ENCODE results near the gene DENND5A. TPM values are rescaled to one million over a fixed set of nuclear protein-coding genes. Genes with fewer than 3 reads are reported as not detected.

The DENND5A gene
- total RNA-seq, 1 experiment from 2014 or later: 136 TPM

DNA sequence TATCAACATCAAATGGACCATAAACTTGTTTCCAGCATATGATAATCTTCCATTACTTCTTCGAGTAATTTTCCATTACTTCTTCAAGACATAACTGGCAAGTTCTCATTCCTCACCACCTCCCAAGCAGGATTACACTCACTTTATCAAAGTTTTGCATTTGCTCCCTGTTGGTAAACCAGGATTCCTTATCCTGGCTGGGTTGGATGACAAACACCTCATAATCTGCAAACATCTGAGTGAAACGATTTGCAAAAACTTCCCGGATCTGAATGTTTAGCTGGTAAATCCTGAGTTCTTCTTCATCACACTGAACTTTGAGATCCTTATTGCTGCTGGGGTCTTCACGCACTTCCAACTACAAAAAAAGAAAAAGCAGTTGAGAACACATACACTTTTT, 86.4 kb downstream of the DENND5A start:
- Histone ChIP-seq H3K36me3 (ENCODE audit: control insufficient read depth, insufficient read depth, low read length) (peaks cover 28% of the 10 kb centered on the region), H3K27ac (ENCODE audit: low read length) (no peak overlapping the region), H3K4me3 (ENCODE audit: low read depth in 2 of 2, low read length in 2 of 2) (no peak overlapping the region), H3K4me1 (ENCODE audit: control insufficient read depth, insufficient read depth, low read length) (no peaks in the 10 kb centered on the region), H3K27me3 (ENCODE audit: control insufficient read depth, insufficient read depth, low read length) (no peaks in the 10 kb centered on the region), H3K9me3 (ENCODE audit: control insufficient read depth, insufficient read depth, low read depth, low read length) (no peaks in the 10 kb centered on the region)
- intact Hi-C loops (cut with micrococcal nuclease; ENCODE audit: unreplicated experiment): loop anchor here (10.0 kb wide), 1 partner anchor 206 kb away; the partner anchor contains the start of gene IPO7
- no TSS peak for BruUV-seq (replicated peaks)
- ChIA-PET POLR2A (no interaction called here), CTCF (no interaction called here)
- no peak for ATAC-seq
- DNase-seq (ENCODE audit: low read depth, low spot score): no peak
- in situ Hi-C loops (cut with HindIII; ENCODE audit: low pct_unique_long_range_greater_than_20kb, low sequenced_read_pairs): no loop called here
- TF ChIP-seq TCF7L2 (IDR thresholded peaks at IDR 0.05; ENCODE audit: low read depth, low read length) (no peak), REST (IDR thresholded peaks at IDR 0.05; ENCODE audit: insufficient read depth in 1 of 2, low read depth in 2 of 2, low read length in 1 of 2) (no peak), POLR2AphosphoS5 (IDR thresholded peaks at IDR 0.05; ENCODE audit: low read depth, low read length) (no peak), SIN3A (IDR thresholded peaks at IDR 0.05; ENCODE audit: borderline replicate concordance, insufficient read depth, low read depth, low read length) (no peak)
- TF ChIP-seq, protein P1, sequence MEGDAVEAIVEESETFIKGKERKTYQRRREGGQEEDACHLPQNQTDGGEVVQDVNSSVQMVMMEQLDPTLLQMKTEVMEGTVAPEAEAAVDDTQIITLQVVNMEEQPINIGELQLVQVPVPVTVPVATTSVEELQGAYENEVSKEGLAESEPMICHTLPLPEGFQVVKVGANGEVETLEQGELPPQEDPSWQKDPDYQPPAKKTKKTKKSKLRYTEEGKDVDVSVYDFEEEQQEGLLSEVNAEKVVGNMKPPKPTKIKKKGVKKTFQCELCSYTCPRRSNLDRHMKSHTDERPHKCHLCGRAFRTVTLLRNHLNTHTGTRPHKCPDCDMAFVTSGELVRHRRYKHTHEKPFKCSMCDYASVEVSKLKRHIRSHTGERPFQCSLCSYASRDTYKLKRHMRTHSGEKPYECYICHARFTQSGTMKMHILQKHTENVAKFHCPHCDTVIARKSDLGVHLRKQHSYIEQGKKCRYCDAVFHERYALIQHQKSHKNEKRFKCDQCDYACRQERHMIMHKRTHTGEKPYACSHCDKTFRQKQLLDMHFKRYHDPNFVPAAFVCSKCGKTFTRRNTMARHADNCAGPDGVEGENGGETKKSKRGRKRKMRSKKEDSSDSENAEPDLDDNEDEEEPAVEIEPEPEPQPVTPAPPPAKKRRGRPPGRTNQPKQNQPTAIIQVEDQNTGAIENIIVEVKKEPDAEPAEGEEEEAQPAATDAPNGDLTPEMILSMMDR (IDR thresholded peaks at IDR 0.05): no peak

DNA sequence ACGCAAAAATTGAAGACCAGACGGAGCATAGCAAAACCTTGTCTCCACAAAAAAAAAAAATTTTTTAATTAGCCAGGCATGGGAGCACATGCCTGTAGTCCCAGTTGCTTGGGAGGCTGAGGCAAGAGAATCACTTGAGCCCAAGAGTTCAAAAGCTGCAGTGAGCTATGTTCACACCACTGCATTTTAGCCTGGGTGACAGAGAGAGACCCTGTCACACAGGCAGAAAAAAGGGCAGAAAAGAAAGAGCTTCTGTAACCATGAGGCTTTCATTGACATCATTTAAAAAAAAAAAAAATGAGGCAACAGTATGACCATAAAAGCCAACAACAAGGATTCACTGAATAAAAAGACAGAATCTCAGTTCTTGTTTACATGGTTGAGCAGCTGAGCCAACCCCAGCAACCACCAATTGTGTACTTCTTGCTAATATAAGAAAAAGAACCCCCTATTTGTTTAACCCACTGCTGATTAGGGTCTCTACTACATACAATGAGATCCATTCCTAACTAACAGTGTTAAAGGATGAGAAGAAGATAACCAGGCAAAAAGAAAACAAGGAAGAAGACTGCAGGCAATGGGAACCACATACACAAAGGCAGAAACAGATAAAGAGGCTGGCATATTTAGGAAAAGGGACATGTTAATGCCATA, 87.6 kb downstream of the DENND5A start:
- Histone ChIP-seq H3K27me3 (ENCODE audit: control insufficient read depth, insufficient read depth, low read length) (no peaks in the 10 kb centered on the region), H3K27ac (ENCODE audit: low read length) (no peak overlapping the region), H3K4me1 (ENCODE audit: control insufficient read depth, insufficient read depth, low read length) (no peaks in the 10 kb centered on the region), H3K9me3 (ENCODE audit: control insufficient read depth, insufficient read depth, low read depth, low read length) (no peaks in the 10 kb centered on the region), H3K36me3 (ENCODE audit: control insufficient read depth, insufficient read depth, low read length) (peaks cover 28% of the 10 kb centered on the region), H3K4me3 (ENCODE audit: low read depth in 2 of 2, low read length in 2 of 2) (no peak overlapping the region)
- DNase-seq (ENCODE audit: low read depth, low spot score) (no peak), ATAC-seq (no peak)
- no peak for TF ChIP-seq TCF7L2 (IDR thresholded peaks at IDR 0.05; ENCODE audit: low read depth, low read length)
- TF ChIP-seq POLR2AphosphoS5 (IDR thresholded peaks at IDR 0.05; ENCODE audit: low read depth, low read length): no peak
- no peak for TF ChIP-seq SIN3A (IDR thresholded peaks at IDR 0.05; ENCODE audit: borderline replicate concordance, insufficient read depth, low read depth, low read length)
- TF ChIP-seq REST (IDR thresholded peaks at IDR 0.05; ENCODE audit: insufficient read depth in 1 of 2, low read depth in 2 of 2, low read length in 1 of 2): no peak
- TF ChIP-seq, protein P1 (IDR thresholded peaks at IDR 0.05): no peak
- no TSS peak for BruUV-seq (replicated peaks)
- ChIA-PET CTCF (interaction anchor here (0.7 kb wide), 2 partner anchors 75 to 329 kb away, joined by 4 to 6 read pairs; no protein-coding TSS in a partner anchor), POLR2A (interaction anchor here (0.6 kb wide), 3 partner anchors 14 to 203 kb away, joined by 4 to 13 read pairs (median 7); no protein-coding TSS in a partner anchor)
- in situ Hi-C loops (cut with HindIII; ENCODE audit: low pct_unique_long_range_greater_than_20kb, low sequenced_read_pairs) (no loop called here), intact Hi-C loops (cut with micrococcal nuclease; ENCODE audit: unreplicated experiment) (loop anchor here (10.0 kb wide), 1 partner anchor 207 kb away; the partner anchor contains the start of gene IPO7)

All from Panc1 (cell line).